HCT116 (cell line): Measurements from ENCODE around the gene PRM1. TPM values are rescaled to one million over a fixed set of nuclear protein-coding genes. Genes with fewer than 3 reads are reported as not detected.

Experiments used
- ATAC-seq: fragments of 200-7000 bp; cut with Tn5 transposase; 2 replicates; pipeline ENCODE4 v1.9.1; 2020; ENCODE audit warnings: mild to moderate bottlenecking, moderate library complexity
- BruUV-seq: library from RNA; stranded (reverse); fragments of 400-500 nt; replicated peaks from 2 replicates; lab custom pipeline; 2021; lab: Mats Ljungman, UMichigan
- CTCF ChIA-PET: fragments of 300-600 bp; sonication (Branson Sonifier 250); formaldehyde crosslinking; loops from one replicate; lab custom pipeline; 2021; ENCODE audit warnings: antibody characterized with exemption; lab: Charles Lee
- POLR2A ChIA-PET: fragments of 300-600, 350-600 bp; sonication (Branson Sonifier 250); formaldehyde crosslinking; loops from one replicate; lab custom pipeline; 2021; ENCODE audit warnings: antibody characterized with exemption; lab: Charles Lee
- RAD21 ChIA-PET, 2 experiments: fragments of 300-600 bp; sonication (Branson Sonifier 250); formaldehyde crosslinking; loops; one replicate each; lab custom pipeline; 2023; ENCODE audit warnings: low total read pairs in 2 of 2; ENCODE audit not compliant: uncharacterized antibody in 2 of 2, unreplicated experiment in 2 of 2, low non-redundant PET in 1 of 2; lab: Charles Lee
- DNase-seq: peaks from one replicate; pipeline ENCODE4 v3.0.0-alpha.2; 2010; ENCODE audit warnings: low read depth, low spot score
- H2AFZ ChIP-seq: fragments of 200-600 bp; shearing (Covaris generic), sonication (generic); 2 replicates; pipeline ENCODE4 v1.6.1; 2017; ENCODE audit warnings: low read depth, mixed run types, mixed read lengths, antibody characterized with exemption, low read length; ENCODE audit not compliant: poor library complexity, severe bottlenecking
- H3K27ac ChIP-seq: 2 replicates; pipeline ENCODE4 v1.5.1; 2012; ENCODE audit warnings: low read depth, low read length
- H3K27me3 ChIP-seq: fragments of 200-600 bp; sonication (generic); 2 replicates; pipeline ENCODE4 v1.6.1; 2016; ENCODE audit warnings: mixed run types, low read length, mixed read lengths; ENCODE audit not compliant: insufficient read depth
- H3K36me3 ChIP-seq, 2 experiments: fragments of 200-500 bp in 1 of 2; fragments of 200-600 bp in 1 of 2; sonication (Bioruptor generic) in 1 of 2; sonication (generic) in 1 of 2; 2 replicates each; pipeline versions ENCODE4 v1.5.1 to v1.6.1; 2014 to 2016; ENCODE audit warnings: low read length in 2 of 2, inconsistent platforms in 1 of 2, mixed read lengths in 1 of 2, mixed run types in 1 of 2; ENCODE audit not compliant: insufficient read depth in 2 of 2, control insufficient read depth in 1 of 2
- H3K4me1 ChIP-seq, 2 experiments: fragments of 200-600 bp in 1 of 2; sonication (generic) in 1 of 2; 2 replicates each; pipeline versions ENCODE4 v1.5.1 to v1.6.1; 2012 to 2017; ENCODE audit warnings: low read length in 2 of 2, inconsistent platforms in 1 of 2, mild to moderate bottlenecking in 1 of 2, mixed read lengths in 1 of 2, mixed run types in 1 of 2, moderate library complexity in 1 of 2; ENCODE audit not compliant: insufficient read depth in 2 of 2, control insufficient read depth in 1 of 2
- H3K4me2 ChIP-seq: fragments of 200-600 bp; sonication (generic); 2 replicates; pipeline ENCODE4 v1.6.1; 2017; ENCODE audit warnings: mixed run types, low read length, mixed read lengths
- H3K4me3 ChIP-seq, 2 experiments: fragments of 200-600 bp in 1 of 2; sonication (generic) in 1 of 2; replicated peaks in 1 of 2; 2 replicates each; pipeline ENCODE4 v1.5.1; 2011 to 2016; ENCODE audit warnings: low read length in 2 of 2, control low read depth in 1 of 2, low read depth in 1 of 2, mild to moderate bottlenecking in 1 of 2, mixed read lengths in 1 of 2, mixed run types in 1 of 2
- H3K79me2 ChIP-seq: fragments of 200-600 bp; sonication (generic); 2 replicates; pipeline ENCODE4 v1.6.1; 2017; ENCODE audit warnings: mild to moderate bottlenecking, mixed run types, low read length, moderate library complexity, mixed read lengths; ENCODE audit not compliant: insufficient read depth
- H3K9ac ChIP-seq: fragments of 200-600 bp; sonication (generic); 2 replicates; pipeline ENCODE4 v1.6.1; 2016; ENCODE audit warnings: low read length, mixed read lengths
- H3K9me2 ChIP-seq: fragments of 200-600 bp; sonication (generic), shearing (Covaris generic); 2 replicates; pipeline ENCODE4 v1.6.1; 2017; ENCODE audit warnings: mixed run types, mild to moderate bottlenecking, moderate library complexity; ENCODE audit not compliant: insufficient read depth
- H3K9me3 ChIP-seq, 2 experiments: fragments of 200-500 bp in 1 of 2; fragments of 200-600 bp in 1 of 2; sonication (Bioruptor generic) in 1 of 2; sonication (generic) in 1 of 2; 2 replicates each; pipeline ENCODE4 v1.6.1; 2014 to 2017; ENCODE audit warnings: low read length in 2 of 2, mixed read lengths in 2 of 2, inconsistent platforms in 1 of 2, low read depth in 1 of 2, mild to moderate bottlenecking in 1 of 2, mixed run types in 1 of 2, moderate library complexity in 1 of 2; ENCODE audit not compliant: control insufficient read depth in 1 of 2, insufficient read depth in 1 of 2
- H4K20me1 ChIP-seq: fragments of 200-600 bp; sonication (generic), shearing (Covaris generic); 2 replicates; pipeline ENCODE4 v1.6.1; 2017; ENCODE audit warnings: mixed run types, mild to moderate bottlenecking, moderate library complexity; ENCODE audit not compliant: insufficient read depth
- CBX3 ChIP-seq: IDR thresholded peaks from 2 replicates; pipeline ENCODE4 v1.6.1; 2012; ENCODE audit warnings: low read depth
- EGR1 ChIP-seq: IDR thresholded peaks from 2 replicates; pipeline ENCODE4 v1.6.1; 2012; ENCODE audit warnings: low read depth
- EZH2 ChIP-seq: fragments of 200-600 bp; sonication (generic); IDR thresholded peaks from 2 replicates; pipeline ENCODE4 v1.6.1; 2017; ENCODE audit warnings: antibody characterized with exemption, mixed run types
- EZH2phosphoT487 ChIP-seq: fragments of 200-600 bp; IDR thresholded peaks from 2 replicates; pipeline ENCODE4 v1.6.1; 2018; ENCODE audit warnings: antibody characterized with exemption, borderline replicate concordance
- JUND ChIP-seq: IDR thresholded peaks from 2 replicates; pipeline ENCODE4 v1.6.1; 2012
- POLR2A ChIP-seq: IDR thresholded peaks from 2 replicates; pipeline ENCODE4 v1.7.0; 2011; ENCODE audit warnings: borderline replicate concordance; ENCODE audit not compliant: insufficient read depth, insufficient read length; ENCODE audit errors: extremely low read depth
- SIN3A ChIP-seq: IDR thresholded peaks from 2 replicates; pipeline ENCODE4 v1.6.1; 2012; ENCODE audit warnings: low read depth
- SRF ChIP-seq: IDR thresholded peaks from 2 replicates; pipeline ENCODE4 v1.6.1; 2012; ENCODE audit warnings: low read depth
- TCF7L2 ChIP-seq: IDR thresholded peaks from 2 replicates; pipeline ENCODE4 v1.7.0; 2011; ENCODE audit warnings: borderline replicate concordance, inconsistent platforms; ENCODE audit not compliant: insufficient read depth, insufficient read length; ENCODE audit errors: extremely low read depth
- intact Hi-C: fragments of 100-400 bp; cut with micrococcal nuclease; formaldehyde crosslinking; loops from 2 replicates; pipeline ENCODE4 v1.10.0; 2022
- total RNA-seq: library from RNA; stranded (reverse); gene quantifications from one replicate; pipeline ENCODE4 v1.2.1, GENCODE V29; 2021; ENCODE audit not compliant: unreplicated experiment
- TF ChIP-seq, protein P1 (sequence below): IDR thresholded peaks from 2 replicates; pipeline ENCODE4 v1.6.1; 2012
- TF ChIP-seq, protein P2 (sequence below), 3 experiments: fragments of 200-600 bp in 1 of 3; sonication (generic) in 1 of 3; IDR thresholded peaks in 2 of 3; conservative IDR thresholded peaks in 1 of 3; 2 replicates each; pipeline ENCODE4 v1.5.1; 2012 to 2017; ENCODE audit warnings: low read depth in 2 of 3, low read length in 2 of 3, antibody characterized with exemption in 1 of 3, borderline replicate concordance in 1 of 3, control low read depth in 1 of 3, mild to moderate bottlenecking in 1 of 3, mixed read lengths in 1 of 3, mixed run types in 1 of 3, moderate library complexity in 1 of 3; ENCODE audit not compliant: insufficient read depth in 1 of 3
- TF ChIP-seq, protein P3 (sequence below): IDR thresholded peaks from 2 replicates; pipeline ENCODE4 v1.6.1; 2011; ENCODE audit warnings: mild to moderate bottlenecking, low read length, moderate library complexity; ENCODE audit not compliant: insufficient replicate concordance; ENCODE audit errors: extremely low read depth

The PRM1 gene
- total RNA-seq, 1 experiment from 2014 or later: not detected

DNA sequence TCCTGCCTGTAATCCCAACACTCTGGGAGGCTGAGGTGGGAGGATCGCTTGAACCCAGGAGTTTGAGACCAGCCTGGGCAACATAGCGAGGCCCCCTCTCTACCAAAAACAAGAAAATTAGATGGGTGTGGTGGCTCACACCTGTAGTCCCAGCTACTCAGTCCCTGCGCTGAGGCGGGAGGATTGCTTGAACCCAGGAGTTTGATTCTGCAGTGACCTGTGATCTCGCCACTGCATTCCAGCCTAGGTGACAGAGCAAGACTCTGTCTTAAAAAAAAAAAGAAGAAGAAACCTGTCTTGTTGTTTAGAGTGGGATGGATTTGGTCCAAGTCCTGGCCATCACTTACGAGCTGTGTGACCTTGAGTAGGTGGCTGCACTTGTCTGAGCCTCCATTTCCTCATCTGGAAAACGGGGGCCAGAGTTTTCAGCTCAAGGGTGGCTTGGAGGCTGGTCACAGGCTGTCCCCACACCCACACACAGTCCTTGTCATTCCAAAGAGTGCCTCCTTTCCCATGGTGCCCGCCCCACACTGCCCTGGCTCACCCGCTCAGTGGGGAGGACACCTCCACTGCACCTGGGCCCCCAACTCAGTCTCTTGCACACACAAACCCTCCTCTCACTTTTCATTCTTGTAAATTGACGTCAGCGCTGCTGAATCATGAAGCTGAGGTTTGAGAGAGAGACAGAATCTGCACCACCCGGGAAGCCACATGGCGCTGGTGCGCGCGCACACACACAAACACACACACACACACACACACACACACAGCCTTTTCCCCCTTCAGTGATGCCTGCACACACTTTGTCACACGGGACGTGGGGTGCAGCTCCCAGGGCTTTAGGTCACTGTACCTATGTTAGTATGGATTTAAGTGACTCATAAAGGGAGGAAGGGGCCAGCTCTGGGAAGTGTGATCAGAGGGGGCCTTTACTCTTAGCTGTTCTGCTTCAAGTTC lies 29.3 kb downstream of the PRM1 start:
- Histone ChIP-seq H3K79me2 (no peaks in the 10 kb centered on the region), H3K9ac (no peak overlapping the region), H3K9me3 (no peaks in the 10 kb centered on the region), H3K4me1 (peaks cover 3 to 23% of the 10 kb centered on the region in 2 experiments; a peak in 3 of 4 replicates)
- ATAC-seq (no peak), DNase-seq (no peak)
- intact Hi-C loops: no loop called here
- CTCF ChIA-PET: interaction anchor here (1.0 kb wide), 1 partner anchor 280 kb away, joined by 5 read pairs; no protein-coding TSS in a partner anchor
- TF ChIP-seq EZH2: no peak
- no peak for TF ChIP-seq JUND
- TF ChIP-seq, protein P1, sequence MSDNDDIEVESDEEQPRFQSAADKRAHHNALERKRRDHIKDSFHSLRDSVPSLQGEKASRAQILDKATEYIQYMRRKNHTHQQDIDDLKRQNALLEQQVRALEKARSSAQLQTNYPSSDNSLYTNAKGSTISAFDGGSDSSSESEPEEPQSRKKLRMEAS: no peak
- TF ChIP-seq, all 23 proteins: peak for 0
- BruUV-seq: no TSS peak
- RAD21 ChIA-PET: interaction anchor here in 1 of 2 experiments (0.6 kb wide), 1 partner anchor 770 kb away, joined by 3 read pairs; no protein-coding TSS in a partner anchor
- H3K4me2 ChIP-seq: no peak overlapping the region
- no peaks in the 10 kb centered on the region for H4K20me1 ChIP-seq
- no peaks in the 10 kb centered on the region for H3K27me3 ChIP-seq
- no peak overlapping the region for H3K4me3 ChIP-seq
- H3K27ac ChIP-seq: no peak overlapping the region
- H3K36me3 ChIP-seq: no peaks in the 10 kb centered on the region
- H2AFZ ChIP-seq: no peak overlapping the region
- no peaks in the 10 kb centered on the region for H3K9me2 ChIP-seq
- POLR2A ChIA-PET: no interaction called here

DNA sequence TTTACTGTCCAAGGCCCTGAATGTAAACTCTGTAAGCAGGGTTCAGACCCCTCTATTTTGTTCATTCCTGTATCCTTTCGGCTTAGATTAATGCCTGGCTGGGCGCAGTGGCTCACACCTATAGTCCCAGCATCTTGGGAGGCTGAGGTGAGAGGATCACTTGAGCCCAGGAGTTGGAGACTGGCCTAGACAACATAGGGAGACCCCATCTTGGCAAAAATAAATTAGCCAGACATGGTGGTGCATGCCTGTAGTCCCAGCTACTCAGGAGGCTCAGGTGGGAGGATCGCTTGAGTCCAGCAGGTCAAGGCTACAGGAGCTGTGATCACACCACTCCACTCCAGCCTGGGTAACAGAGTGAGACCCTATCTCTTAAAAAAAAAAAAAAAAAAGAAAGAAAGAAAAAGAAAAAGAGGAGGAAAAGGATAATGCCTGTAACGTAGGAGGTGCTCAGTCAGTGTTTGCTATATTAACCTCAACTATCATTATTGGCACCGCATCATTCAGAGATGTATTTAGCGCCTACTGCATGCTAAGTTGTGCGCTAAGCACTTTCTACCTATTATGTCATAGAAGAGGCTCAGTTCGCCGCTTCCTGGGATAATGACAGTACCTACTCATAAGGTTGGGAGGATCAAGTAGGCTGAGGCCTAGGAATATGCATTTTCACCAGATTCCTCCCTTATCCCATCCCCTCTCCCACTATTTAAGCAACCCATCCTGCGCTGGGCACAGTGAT lies 30.2 kb downstream of the PRM1 start:
- Histone ChIP-seq H3K4me3 (no peak overlapping the region), H3K79me2 (no peaks in the 10 kb centered on the region), H3K4me2 (no peak overlapping the region), H3K27ac (no peak overlapping the region), H3K4me1 (peaks cover 2 to 19% of the 10 kb centered on the region in 2 experiments; a peak in 3 of 4 replicates), H2AFZ (no peak overlapping the region), H3K9me2 (no peaks in the 10 kb centered on the region), H3K9me3 (no peaks in the 10 kb centered on the region), H3K36me3 (no peaks in the 10 kb centered on the region), H3K27me3 (no peaks in the 10 kb centered on the region), H4K20me1 (no peaks in the 10 kb centered on the region), H3K9ac (no peak overlapping the region)
- ChIA-PET CTCF (no interaction called here), RAD21 (interaction anchor here in 1 of 2 experiments (0.6 kb wide), 1 partner anchor 769 kb away, joined by 3 read pairs; no protein-coding TSS in a partner anchor), POLR2A (no interaction called here)
- DNase-seq (no peak), ATAC-seq (no peak)
- BruUV-seq: no TSS peak
- intact Hi-C loops: no loop called here
- TF ChIP-seq, protein P1: no peak
- no peak for TF ChIP-seq CBX3
- no peak for TF ChIP-seq SRF
- no peak for TF ChIP-seq SIN3A
- TF ChIP-seq, protein P2, sequence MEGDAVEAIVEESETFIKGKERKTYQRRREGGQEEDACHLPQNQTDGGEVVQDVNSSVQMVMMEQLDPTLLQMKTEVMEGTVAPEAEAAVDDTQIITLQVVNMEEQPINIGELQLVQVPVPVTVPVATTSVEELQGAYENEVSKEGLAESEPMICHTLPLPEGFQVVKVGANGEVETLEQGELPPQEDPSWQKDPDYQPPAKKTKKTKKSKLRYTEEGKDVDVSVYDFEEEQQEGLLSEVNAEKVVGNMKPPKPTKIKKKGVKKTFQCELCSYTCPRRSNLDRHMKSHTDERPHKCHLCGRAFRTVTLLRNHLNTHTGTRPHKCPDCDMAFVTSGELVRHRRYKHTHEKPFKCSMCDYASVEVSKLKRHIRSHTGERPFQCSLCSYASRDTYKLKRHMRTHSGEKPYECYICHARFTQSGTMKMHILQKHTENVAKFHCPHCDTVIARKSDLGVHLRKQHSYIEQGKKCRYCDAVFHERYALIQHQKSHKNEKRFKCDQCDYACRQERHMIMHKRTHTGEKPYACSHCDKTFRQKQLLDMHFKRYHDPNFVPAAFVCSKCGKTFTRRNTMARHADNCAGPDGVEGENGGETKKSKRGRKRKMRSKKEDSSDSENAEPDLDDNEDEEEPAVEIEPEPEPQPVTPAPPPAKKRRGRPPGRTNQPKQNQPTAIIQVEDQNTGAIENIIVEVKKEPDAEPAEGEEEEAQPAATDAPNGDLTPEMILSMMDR (IDR thresholded peaks at IDR 0.05 in 2 of 3, conservative IDR thresholded peaks at IDR 0.05 in 1 of 3; ENCODE audit: borderline replicate concordance in 1 of 3, insufficient read depth in 1 of 3, low read depth in 2 of 3, low read length in 2 of 3): no peak
- no peak for TF ChIP-seq EGR1
- no peak for TF ChIP-seq TCF7L2
- no peak for TF ChIP-seq EZH2
- TF ChIP-seq, protein P3, sequence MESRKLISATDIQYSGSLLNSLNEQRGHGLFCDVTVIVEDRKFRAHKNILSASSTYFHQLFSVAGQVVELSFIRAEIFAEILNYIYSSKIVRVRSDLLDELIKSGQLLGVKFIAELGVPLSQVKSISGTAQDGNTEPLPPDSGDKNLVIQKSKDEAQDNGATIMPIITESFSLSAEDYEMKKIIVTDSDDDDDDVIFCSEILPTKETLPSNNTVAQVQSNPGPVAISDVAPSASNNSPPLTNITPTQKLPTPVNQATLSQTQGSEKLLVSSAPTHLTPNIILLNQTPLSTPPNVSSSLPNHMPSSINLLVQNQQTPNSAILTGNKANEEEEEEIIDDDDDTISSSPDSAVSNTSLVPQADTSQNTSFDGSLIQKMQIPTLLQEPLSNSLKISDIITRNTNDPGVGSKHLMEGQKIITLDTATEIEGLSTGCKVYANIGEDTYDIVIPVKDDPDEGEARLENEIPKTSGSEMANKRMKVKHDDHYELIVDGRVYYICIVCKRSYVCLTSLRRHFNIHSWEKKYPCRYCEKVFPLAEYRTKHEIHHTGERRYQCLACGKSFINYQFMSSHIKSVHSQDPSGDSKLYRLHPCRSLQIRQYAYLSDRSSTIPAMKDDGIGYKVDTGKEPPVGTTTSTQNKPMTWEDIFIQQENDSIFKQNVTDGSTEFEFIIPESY: no peak
- no peak for TF ChIP-seq POLR2A
- TF ChIP-seq JUND: no peak
- TF ChIP-seq EZH2phosphoT487: no peak
